NOMO-1 (cell line): ENCODE measurements around the gene BCL2.

Experiments
- DNase-seq, 2 experiments: peaks; one replicate each; lab custom pipeline; 2025; ENCODE audit not compliant: unreplicated experiment in 2 of 2; lab: John Stamatoyannopoulos, UW

BCL2 gene

GRCh38 chr18:63262369-63263335 is 56.9 kb downstream of the BCL2 start:
- no peak for DNase-seq

- no peak for DNase-seq
Measured at GRCh38 chr18:63261029-63261428, 58.5 kb downstream of the BCL2 start.

- no peak for DNase-seq
Measured at GRCh38 chr18:63260380-63260754, 59.2 kb downstream of the BCL2 start.

GRCh38 chr18:63259567-63260379 is 59.8 kb downstream of the BCL2 start:
- DNase-seq = no peak

- DNase-seq = no peak
Measured at GRCh38 chr18:63258749-63259566, 60.6 kb downstream of the BCL2 start.

GRCh38 chr18:63257453-63257852 is 62.1 kb downstream of the BCL2 start:
- no peak for DNase-seq

GRCh38 chr18:63255435-63255834 is 64.1 kb downstream of the BCL2 start:
- DNase-seq = no peak

GRCh38 chr18:63254716-63255399 is 64.7 kb downstream of the BCL2 start:
- no peak for DNase-seq

GRCh38 chr18:63253428-63254372 is 65.9 kb downstream of the BCL2 start:
- peak; percentile 85 to 93 for DNase-seq

- DNase-seq = peak; percentile 48 to 69
Measured at GRCh38 chr18:63253014-63253413, 66.6 kb downstream of the BCL2 start.

- no peak for DNase-seq
Measured at GRCh38 chr18:63249771-63250170, 69.8 kb downstream of the BCL2 start.

GRCh38 chr18:63247926-63248325 is 71.6 kb downstream of the BCL2 start:
- DNase-seq = no peak

- DNase-seq = no peak
Measured at GRCh38 chr18:63247506-63247905, 72.1 kb downstream of the BCL2 start.

GRCh38 chr18:63245600-63245999 is 74.0 kb downstream of the BCL2 start:
- DNase-seq = peak; percentile 53 to 69

- no peak for DNase-seq
Measured at GRCh38 chr18:63244607-63245006, 75.0 kb downstream of the BCL2 start.

GRCh38 chr18:63241760-63242159 is 77.8 kb downstream of the BCL2 start:
- no peak for DNase-seq

GRCh38 chr18:63241317-63241712 is 78.3 kb downstream of the BCL2 start:
- DNase-seq = no peak

GRCh38 chr18:63240531-63241316 is 78.8 kb downstream of the BCL2 start:
- DNase-seq = no peak
